Gastroesophageal sphincter (tissue), 4 donors: ENCODE measurements around the gene PTPRS. TPM values are rescaled to one million over a fixed set of nuclear protein-coding genes. Genes with fewer than 3 reads are reported as not detected.
A peak's percentile ranks its signal among the peaks of the same experiment; 100 is the strongest.

Experiments used
- ATAC-seq: fragments of 150-250 bp; one replicate; pipeline ENCODE4 v1.9.1; 2016; ENCODE audit warnings: mild to moderate bottlenecking, moderate library complexity
- H3K27ac ChIP-seq, 4 donors: fragments of 200-600 bp; sonication (generic) in 3 of 4; 1 replicate in 3 of 4; 2 replicates in 1 of 4; pipeline ENCODE4 v1.5.1; 2016 to 2019
- H3K27me3 ChIP-seq: fragments of 200-600 bp; sonication (generic); one replicate; pipeline ENCODE4 v1.5.1; 2019
- H3K36me3 ChIP-seq, 2 donors: fragments of 200-600 bp; sonication (generic); one replicate each; pipeline ENCODE4 v1.5.1; 2019; ENCODE audit warnings: control low read depth in 1 of 2
- H3K4me1 ChIP-seq, 3 donors: fragments of 200-600 bp; sonication (generic); 1 replicate in 2 of 3; 2 replicates in 1 of 3; pipeline ENCODE4 v1.5.1; 2016 to 2019; ENCODE audit warnings: control low read depth in 2 of 3
- H3K4me3 ChIP-seq, 2 donors: fragments of 200-600 bp; sonication (generic); one replicate each; pipeline ENCODE4 v1.5.1; 2019; ENCODE audit warnings: mild to moderate bottlenecking in 1 of 2, moderate library complexity in 1 of 2
- H3K9me3 ChIP-seq, 3 donors: fragments of 200-600 bp; sonication (generic); one replicate each; pipeline ENCODE4 v1.5.1; 2017 to 2019; ENCODE audit warnings: control low read depth in 2 of 3
- CTCF ChIP-seq, 4 experiments: fragments of 200-600 bp in 2 of 4; fragments of 450-650 bp in 2 of 4; sonication (generic) in 1 of 4; IDR thresholded peaks; one replicate each; pipeline ENCODE4 v1.5.1; 2017 to 2019; ENCODE audit warnings: antibody characterized with exemption in 4 of 4, mild to moderate bottlenecking in 2 of 4, moderate library complexity in 2 of 4
- EP300 ChIP-seq: sonication (generic); formaldehyde crosslinking; IDR thresholded peaks from one replicate; pipeline ENCODE4 v1.6.1; 2017; ENCODE audit warnings: antibody characterized with exemption, mild to moderate bottlenecking
- POLR2A ChIP-seq, 2 donors: fragments of 450-650 bp; IDR thresholded peaks; one replicate each; pipeline ENCODE4 v1.6.1; 2017; ENCODE audit warnings: antibody characterized with exemption in 2 of 2, mild to moderate bottlenecking in 2 of 2, moderate library complexity in 1 of 2
- POLR2AphosphoS5 ChIP-seq: sonication (generic); formaldehyde crosslinking; IDR thresholded peaks from one replicate; pipeline ENCODE4 v1.6.1; 2017; ENCODE audit warnings: antibody characterized with exemption
- WGBS, 2 donors: methylation state at CpG; one replicate each; pipeline ENCODE4 v1.1.5; 2018; ENCODE audit warnings: low coverage in 1 of 2; 5-methylcytosine and 5-hydroxymethylcytosine counted together
- total RNA-seq, 4 donors: library from RNA; depleted of rRNA; stranded (reverse); fragments of >200 nt; gene quantifications; one replicate each; pipeline ENCODE4 v1.1.0, GENCODE V29; 2016

PTPRS gene
- total RNA-seq, 4 donors from 2014 or later, result 142 to 244 (median 223) TPM

- H3K4me3 ChIP-seq, result no peak overlapping the region
- no peak for ATAC-seq
- peaks cover 0 to 13% (median 0%) of the 10 kb centered on the region in 3 donors for H3K4me1 ChIP-seq
- H3K36me3 ChIP-seq, result no peaks in the 10 kb centered on the region
- no peaks in the 10 kb centered on the region for H3K27me3 ChIP-seq
- TF ChIP-seq CTCF (IDR thresholded peaks at IDR 0.05), result no peak
- TF ChIP-seq POLR2A (IDR thresholded peaks at IDR 0.05), result no peak
- TF ChIP-seq POLR2AphosphoS5, result no peak
- no peak for TF ChIP-seq EP300
- 42 to 52% methylated on average over 7 to 17 of the region's 17 CpGs for WGBS, 2 donors
- H3K9me3 ChIP-seq, result no peaks in the 10 kb centered on the region
- peak overlapping the region in 3 of 4 donors; percentile 78 to 88 (median 85) for H3K27ac ChIP-seq
Measured at GRCh38 chr19:5309438-5310204, 31.0 kb downstream of the PTPRS start.

- Histone ChIP-seq H3K36me3 (no peaks in the 10 kb centered on the region), H3K4me1 (peaks cover 0 to 13% (median 0%) of the 10 kb centered on the region in 3 donors), H3K4me3 (peak overlapping the region; percentile 25 to 39), H3K27me3 (no peaks in the 10 kb centered on the region), H3K9me3 (no peaks in the 10 kb centered on the region), H3K27ac (peak overlapping the region; percentile 74 to 88 (median 82))
- peak in 1 of 4 experiments; percentile 11 for TF ChIP-seq CTCF (IDR thresholded peaks at IDR 0.05)
- TF ChIP-seq POLR2AphosphoS5, result peak; percentile 99
- TF ChIP-seq POLR2A (IDR thresholded peaks at IDR 0.05), result peak; percentile 98 to 99
- TF ChIP-seq EP300, result no peak
- 10 to 44% methylated on average over 7 to 12 of the region's 21 CpGs for WGBS, 2 donors
- peak; percentile 92 for ATAC-seq
Measured at GRCh38 chr19:5308451-5309437, 31.9 kb downstream of the PTPRS start.

GRCh38 chr19:5307655-5308054 lies 33.0 kb downstream of the PTPRS start:
- WGBS, 2 donors, result 91 to 94% methylated on average over 12 to 19 of the region's 19 CpGs
- no peak for ATAC-seq
- Histone ChIP-seq H3K36me3 (no peaks in the 10 kb centered on the region), H3K27ac (no peak overlapping the region), H3K4me1 (peaks cover 0 to 13% (median 0%) of the 10 kb centered on the region in 3 donors), H3K4me3 (no peak overlapping the region), H3K27me3 (no peaks in the 10 kb centered on the region), H3K9me3 (no peaks in the 10 kb centered on the region)
- no peak for TF ChIP-seq POLR2A (IDR thresholded peaks at IDR 0.05)
- no peak for TF ChIP-seq POLR2AphosphoS5
- no peak for TF ChIP-seq CTCF (IDR thresholded peaks at IDR 0.05)
- TF ChIP-seq EP300, result no peak

GRCh38 chr19:5305163-5305562 lies 35.4 kb downstream of the PTPRS start:
- H3K4me3 ChIP-seq, result no peak overlapping the region
- H3K27ac ChIP-seq, result no peak overlapping the region
- ATAC-seq, result no peak
- H3K27me3 ChIP-seq, result no peaks in the 10 kb centered on the region
- no peaks in the 10 kb centered on the region for H3K36me3 ChIP-seq
- WGBS, 2 donors, result 76 to 80% methylated on average over 1 to 3 of the region's 3 CpGs
- H3K4me1 ChIP-seq, result peaks cover 0 to 13% (median 0%) of the 10 kb centered on the region in 3 donors
- TF ChIP-seq CTCF (IDR thresholded peaks at IDR 0.05) (no peak), POLR2AphosphoS5 (no peak), EP300 (no peak), POLR2A (IDR thresholded peaks at IDR 0.05) (no peak)
- no peaks in the 10 kb centered on the region for H3K9me3 ChIP-seq
